MV-4-11 (cell line): Measurements from ENCODE around the gene RALGAPB.

Experiments
- DNase-seq: peaks from one replicate; lab custom pipeline; 2025; lab: John Stamatoyannopoulos, UW

Gene RALGAPB

DNA sequence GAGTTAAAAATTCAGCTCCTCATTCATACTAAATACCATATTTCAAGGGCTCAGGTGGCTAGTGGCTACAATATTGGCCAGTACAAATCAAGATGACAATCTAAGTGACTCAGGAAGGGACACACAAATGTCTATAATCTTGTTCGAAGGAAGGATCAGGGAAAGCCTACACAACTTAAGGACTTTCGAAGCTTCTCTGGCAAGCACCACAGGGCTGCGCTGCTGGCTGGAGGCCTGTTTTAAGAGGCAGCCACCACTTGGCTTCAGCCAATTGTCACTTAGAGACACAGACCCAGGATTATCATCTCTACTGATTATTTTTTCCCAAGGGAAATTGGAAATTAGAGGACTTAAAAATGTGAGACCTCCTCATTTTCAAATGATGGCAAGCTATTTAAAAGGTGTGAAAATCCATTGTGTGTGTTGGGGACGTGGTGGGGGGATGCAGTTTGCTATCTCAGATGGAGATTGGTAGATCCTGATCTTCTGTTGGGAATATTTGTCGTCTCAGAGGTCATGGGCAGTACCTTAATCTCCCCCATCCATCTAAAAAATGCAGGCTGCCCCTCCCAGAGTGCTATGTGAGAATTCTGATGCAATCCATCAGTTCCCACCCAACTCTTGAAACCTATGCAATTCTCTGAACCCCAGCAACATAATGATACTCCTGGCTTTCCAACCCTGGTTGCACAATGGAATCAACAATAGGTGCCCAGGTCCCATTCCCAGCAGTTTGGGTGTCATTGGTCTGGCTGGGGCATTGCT lies 140.3 kb downstream of the RALGAPB start:
- DNase-seq = no peak

DNA sequence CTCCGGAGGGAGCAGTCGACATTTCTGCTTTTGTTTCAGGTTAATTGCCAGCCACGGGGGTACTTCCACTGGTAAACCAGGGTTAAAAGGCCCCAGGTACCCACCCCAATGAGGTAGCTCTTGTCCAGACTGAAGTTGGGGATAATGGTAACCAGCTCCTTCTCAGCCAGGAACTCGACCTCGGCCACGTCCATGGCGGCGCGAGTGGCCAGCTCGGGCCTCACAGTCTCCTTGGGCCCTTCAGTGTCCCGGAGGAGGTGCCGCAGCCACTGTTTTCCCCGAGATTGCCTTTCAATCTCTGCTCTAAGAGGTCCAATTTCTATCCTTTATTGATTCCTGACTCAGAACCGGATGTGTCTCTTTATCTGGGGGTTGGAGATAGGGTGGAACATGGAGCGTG lies 142.6 kb downstream of the RALGAPB start:
- no peak for DNase-seq

DNA sequence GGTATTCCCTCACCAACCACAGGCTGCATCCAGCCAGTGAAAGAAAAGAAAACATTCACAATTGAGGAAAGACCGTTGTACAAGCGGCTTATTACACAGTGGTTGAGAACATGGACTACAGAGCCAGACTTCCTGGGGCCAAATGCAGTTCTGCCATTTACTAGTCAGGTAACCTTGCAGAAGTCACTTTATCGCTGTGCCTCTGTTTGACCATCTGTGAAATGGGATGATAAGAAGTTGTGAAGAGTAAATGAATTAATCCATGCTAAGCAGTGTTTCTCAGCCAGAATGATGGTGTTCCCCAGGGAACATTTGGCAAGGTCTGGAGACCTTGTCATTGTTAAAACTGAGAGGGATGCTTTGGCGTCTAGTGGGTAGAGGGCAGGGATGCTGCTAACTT lies 143.8 kb downstream of the RALGAPB start:
- no peak for DNase-seq

- DNase-seq = no peak
These were observed 144.6 kb downstream of the RALGAPB start for GRCh38 chr20:38617011-38617829.

- no peak for DNase-seq
These were observed 145.2 kb downstream of the RALGAPB start for GRCh38 chr20:38617830-38618196.

DNA sequence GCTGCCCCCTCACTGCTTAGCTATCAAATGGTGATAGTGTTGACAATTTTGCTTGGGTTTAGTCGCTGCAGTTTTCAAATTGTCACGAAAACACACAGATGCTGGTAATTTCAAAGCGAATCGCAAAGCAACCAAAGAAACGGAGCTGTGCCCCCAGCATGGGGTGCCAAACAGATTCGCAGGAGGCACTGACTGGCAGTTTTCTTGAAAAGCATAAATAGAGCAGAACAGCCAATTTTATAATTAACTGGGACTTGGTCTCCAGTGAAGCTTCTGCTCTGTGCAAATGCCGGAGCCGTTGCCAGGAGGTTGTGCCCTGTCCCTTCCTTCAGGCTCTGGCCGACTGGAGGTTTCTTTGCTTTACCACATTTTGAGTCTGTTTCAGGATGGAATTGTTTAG lies 147.8 kb downstream of the RALGAPB start:
- DNase-seq = no peak

- DNase-seq = no peak
These were observed 150.4 kb downstream of the RALGAPB start for GRCh38 chr20:38623061-38623460.

GRCh38 chr20:38624084-38624483 lies 151.4 kb downstream of the RALGAPB start:
- no peak for DNase-seq

DNA sequence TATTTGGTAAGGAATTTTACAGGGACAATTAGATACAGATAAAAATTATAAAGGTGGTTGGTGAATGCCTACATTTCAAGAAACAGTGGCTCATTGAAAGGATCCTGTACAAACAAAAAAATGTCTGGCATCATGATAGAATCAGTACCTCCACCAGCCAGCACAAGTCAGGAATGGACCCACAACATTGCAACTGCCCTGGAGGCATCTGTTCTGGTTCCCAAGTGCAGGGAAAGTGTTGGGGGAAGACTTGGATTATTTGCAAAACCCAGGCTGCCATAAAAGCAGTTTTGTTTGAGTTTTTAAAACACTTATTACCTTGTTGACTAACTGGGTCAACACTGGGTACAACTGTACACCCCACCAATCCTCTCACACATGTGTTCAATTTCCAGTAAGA lies 153.3 kb downstream of the RALGAPB start:
- no peak for DNase-seq

DNA sequence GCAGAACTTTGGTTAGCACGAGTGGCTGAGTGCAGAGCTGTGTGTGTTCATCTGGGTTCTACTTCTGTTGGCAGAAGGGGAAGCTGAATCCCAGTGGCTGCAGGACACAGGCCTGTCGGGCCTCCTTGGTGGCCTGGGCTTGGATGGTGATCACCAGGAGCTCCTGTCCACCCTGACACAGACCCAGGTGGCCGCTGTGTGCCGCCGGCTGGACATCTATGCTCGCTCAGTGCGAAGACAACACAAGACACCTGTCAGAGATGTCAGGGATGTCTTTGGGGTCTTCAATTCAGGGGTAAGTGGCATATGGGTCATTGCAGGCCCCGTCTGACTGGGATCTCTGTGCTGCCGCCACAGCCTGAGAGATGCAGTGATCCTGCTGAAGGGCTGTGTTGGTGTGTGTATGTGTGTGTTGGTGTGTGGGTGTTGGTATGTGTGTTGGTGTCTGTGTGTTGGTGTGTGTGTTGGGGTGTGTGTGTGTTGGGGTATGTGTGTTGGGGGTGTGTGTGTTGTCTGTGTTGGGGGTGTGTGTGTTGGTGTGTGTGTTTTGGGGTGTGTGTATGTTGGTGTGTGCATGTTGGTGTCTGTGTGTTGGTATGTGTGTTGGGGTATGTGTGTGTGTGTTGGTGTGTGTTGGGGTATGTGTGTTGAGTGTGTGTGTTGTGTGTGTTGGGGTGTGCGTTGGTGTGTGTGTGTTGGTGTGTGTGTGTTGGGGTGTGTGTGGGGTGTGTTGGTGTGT lies 154.4 kb downstream of the RALGAPB start:
- no peak for DNase-seq
